WI38 (cell line): Measurements from ENCODE around the gene ZFP1.
"Not testable (repeated sequence)": the region's sequence is repeated elsewhere in the genome, so short reads cannot be mapped to it uniquely, and the experiment has no call there.

ENCODE experiments used
- H3K4me3 ChIP-seq: 2 replicates; pipeline ENCODE4 v1.5.1; 2011; ENCODE audit warnings: low read depth, mild to moderate bottlenecking, control low read depth, low read length
- TF ChIP-seq, protein P1 (sequence below): IDR thresholded peaks from 2 replicates; pipeline ENCODE4 v1.5.1; 2012; ENCODE audit warnings: low read depth, mild to moderate bottlenecking, control low read depth, low read length

The ZFP1 gene

DNA sequence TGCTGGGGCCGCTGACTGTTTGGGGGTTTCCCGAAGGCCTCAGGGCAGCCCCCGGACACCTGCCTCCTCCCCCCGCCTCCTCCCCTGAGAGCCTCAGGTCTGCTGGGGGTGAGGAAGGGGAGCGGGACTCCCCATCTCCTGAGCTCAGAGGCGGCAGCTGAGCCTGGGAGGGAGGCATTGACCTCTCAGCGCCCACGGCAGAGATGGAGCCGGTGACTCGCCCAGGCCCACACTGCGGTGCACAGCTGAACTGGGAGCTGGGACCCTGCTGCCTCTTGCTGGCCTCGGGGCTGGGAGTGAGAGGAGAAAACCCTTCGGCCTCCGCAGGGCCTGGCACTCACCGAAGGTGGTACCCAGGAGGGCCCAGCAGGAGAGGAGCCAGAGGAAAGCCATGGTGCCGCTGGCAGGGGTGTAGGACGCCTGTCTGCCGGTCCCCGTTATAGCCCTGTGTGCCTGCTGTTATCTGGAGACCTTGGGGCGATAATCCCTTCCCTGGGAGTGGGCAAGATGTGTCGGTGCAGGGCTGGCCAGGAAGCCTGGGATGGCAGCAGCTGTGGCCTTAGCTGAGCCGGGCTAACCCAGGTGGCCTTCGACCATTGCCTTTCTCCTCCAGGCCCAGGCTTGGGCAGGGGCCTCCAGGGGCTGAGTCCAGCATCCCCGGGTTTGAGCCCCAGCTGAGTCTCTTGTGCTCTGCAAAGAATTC, 58.6 kb downstream of the ZFP1 start, which contains the start of gene CTRB2:
TSS of gene CTRB2 (minus strand) at position 413 of the 703 bp plus-strand sequence. CDS start at position 393, 20 bp downstream.
- H3K4me3 ChIP-seq = no peak within 1 kb of the TSS
- TF ChIP-seq, protein P1, sequence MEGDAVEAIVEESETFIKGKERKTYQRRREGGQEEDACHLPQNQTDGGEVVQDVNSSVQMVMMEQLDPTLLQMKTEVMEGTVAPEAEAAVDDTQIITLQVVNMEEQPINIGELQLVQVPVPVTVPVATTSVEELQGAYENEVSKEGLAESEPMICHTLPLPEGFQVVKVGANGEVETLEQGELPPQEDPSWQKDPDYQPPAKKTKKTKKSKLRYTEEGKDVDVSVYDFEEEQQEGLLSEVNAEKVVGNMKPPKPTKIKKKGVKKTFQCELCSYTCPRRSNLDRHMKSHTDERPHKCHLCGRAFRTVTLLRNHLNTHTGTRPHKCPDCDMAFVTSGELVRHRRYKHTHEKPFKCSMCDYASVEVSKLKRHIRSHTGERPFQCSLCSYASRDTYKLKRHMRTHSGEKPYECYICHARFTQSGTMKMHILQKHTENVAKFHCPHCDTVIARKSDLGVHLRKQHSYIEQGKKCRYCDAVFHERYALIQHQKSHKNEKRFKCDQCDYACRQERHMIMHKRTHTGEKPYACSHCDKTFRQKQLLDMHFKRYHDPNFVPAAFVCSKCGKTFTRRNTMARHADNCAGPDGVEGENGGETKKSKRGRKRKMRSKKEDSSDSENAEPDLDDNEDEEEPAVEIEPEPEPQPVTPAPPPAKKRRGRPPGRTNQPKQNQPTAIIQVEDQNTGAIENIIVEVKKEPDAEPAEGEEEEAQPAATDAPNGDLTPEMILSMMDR = no peak

DNA sequence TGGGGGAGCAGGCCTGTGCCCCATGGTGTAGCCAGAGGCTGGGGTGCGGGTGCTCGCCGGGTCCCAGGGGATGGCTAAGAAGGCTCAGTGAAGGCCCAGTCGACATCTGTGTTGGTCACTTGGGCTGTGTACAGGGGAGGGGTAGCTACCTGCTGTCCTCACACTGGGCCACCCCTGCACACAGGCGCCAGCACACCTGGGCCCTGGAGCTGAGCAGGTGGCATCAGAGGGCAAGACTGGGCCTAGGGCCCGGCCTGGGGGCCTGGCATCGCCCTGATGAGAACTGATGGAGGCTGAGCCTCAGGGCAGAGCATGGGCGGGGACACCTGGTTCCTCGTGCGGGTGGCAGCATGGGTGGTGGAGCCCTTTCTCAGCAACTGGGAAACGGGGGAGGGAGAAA, 59.5 kb downstream of the ZFP1 start:
- no peak overlapping the region for H3K4me3 ChIP-seq
- TF ChIP-seq, protein P1 = no peak

DNA sequence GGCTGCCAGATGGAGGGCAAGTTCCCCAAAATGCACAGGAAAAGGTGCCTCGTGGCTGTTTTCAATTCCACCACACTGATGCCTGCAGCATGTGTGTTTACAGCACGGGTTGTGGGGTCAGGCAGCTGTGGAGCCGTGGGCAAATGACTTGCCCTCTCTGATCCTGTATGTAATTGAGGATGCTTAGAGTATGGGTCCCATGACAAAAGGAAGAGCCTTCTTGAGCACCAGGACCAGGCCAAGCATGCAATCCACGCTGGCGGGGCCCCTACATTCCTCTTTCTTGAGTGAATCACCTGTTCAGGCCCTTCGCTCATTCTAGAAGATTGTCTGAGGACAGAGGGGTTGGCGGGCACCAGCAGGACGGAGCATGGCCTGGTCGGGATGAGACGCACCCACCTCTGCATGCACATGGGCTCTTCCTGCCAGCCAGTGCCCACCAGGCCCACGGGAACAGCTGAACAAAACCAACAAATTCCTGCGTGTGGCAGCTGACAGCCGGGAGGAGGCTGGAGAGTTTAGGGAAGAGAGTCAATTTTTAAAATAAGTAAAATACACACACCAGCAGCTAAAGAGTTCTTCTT, 60.0 kb downstream of the ZFP1 start:
- TF ChIP-seq, protein P1 = no peak
- no peak overlapping the region for H3K4me3 ChIP-seq

DNA sequence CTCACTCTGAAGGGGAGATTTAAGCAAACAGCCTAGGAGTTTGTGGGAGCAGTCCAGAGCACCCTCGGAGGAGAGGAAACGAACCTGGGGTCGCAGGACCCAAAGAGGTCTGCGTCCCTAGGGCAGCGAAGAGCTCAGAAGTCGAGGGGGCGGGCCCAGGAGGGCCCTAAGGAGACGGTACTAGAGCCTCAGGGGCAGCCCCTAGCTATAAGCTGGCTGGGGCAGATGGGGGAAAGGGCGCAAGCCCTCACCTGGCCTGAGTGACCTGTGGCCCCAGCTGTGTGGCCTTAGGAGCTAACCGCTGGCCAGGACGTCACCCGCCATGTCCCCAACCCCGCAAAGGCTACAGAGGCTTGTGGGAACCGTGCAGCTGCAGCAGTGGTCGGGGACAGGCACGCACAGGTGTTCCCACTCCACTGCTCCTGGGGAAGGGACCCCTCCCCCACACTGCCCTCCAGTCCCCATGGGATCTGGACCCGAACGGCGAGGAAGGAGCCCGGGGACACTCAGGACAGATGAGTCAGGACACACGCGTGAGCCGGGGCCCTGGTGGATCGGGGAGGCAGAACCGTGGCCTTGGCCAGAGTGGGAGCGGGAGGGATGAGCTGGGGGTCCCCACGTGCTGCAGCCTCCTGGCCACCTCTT, 60.7 kb downstream of the ZFP1 start:
- TF ChIP-seq, protein P1 = no peak
- H3K4me3 ChIP-seq = no peak overlapping the region

DNA sequence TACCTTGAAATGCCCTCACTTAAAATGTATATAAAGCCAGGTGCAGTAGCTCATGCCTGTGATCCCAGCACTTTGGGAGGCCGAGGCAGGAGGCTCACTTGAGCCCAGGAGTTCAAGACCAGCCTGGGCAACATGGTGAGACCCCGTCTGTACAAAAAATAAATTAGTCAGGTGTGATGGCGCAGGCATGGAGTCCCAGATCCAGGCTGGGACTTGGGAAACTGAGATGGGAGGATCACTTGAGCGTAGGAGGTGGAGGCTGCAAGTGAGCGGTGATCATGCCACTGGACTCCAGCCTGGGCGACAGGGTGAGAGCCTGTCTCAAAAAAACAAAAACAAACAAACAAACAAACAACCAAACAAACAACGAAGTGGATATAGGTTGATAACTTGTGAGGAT, 61.2 kb downstream of the ZFP1 start:
- H3K4me3 ChIP-seq = not testable (repeated sequence)

DNA sequence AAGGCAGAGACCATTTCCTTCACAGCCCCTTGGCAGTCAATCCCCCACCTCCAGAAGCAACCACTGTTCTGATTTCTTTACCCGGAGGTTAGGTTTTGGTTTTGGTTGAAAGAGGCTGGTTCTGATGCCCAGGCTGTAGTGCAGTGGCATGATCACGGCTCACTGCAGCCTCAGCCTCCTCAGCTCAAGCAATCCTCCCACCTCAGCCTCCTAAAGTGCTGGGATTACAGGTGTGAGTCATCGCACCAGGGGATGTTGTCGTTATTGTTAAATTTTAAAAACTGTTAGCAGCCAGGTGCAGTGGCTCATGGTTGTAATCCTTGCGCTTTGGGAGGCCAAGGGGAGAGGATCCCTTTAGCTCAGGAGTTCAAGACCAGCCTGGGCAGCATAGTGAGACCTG, 61.6 kb downstream of the ZFP1 start:
- no peak overlapping the region for H3K4me3 ChIP-seq
- TF ChIP-seq, protein P1 = no peak

DNA sequence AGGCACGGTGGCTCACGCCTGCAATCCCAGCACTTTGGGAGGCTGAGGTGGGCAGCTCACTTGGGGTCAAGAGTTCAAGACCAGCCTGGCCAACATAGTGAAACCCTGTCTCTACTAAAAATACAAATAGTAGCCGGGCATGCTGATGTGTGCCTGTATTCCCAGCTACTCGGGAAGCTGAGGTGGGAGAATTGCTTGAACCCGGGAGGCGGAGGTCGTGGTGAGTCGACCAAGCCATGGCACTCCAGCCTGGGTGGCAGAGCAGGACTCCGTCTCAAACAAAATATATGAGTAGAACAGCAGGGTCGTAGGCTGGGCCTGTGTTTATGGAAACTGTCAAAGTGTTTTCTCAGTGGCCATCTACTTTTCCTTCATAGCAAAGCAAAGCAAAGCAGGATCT, 63.0 kb downstream of the ZFP1 start:
- H3K4me3 ChIP-seq = not testable (repeated sequence)

DNA sequence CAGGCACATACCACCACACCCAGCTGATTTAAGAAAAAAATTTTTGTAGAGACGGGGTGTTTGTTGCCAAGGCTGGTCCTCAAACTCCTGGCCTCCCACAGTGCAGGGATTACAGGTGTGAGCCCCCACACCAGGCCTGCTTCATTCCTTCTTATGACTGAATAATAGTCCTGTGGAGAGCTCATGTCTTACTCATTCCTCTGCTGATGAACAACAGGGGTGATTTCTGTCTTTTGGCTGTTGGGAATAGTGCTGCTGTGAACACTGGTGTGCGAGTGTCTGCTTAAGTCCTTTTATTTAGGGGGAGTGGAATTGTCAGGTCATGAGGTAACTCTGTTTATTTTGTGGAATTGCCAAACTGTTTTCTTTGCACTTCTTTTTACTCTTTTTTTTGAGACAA, 67.8 kb downstream of the ZFP1 start:
- TF ChIP-seq, protein P1 = no peak
- H3K4me3 ChIP-seq = no peak overlapping the region
